NCI-H69 (cell line): ENCODE measurements around the gene FAM151A.
A peak's percentile ranks its signal among the peaks of the same experiment; 100 is the strongest.

Experiments used
- DNase-seq: peaks from one replicate; lab custom pipeline; 2025; lab: John Stamatoyannopoulos, UW

The FAM151A gene

DNA sequence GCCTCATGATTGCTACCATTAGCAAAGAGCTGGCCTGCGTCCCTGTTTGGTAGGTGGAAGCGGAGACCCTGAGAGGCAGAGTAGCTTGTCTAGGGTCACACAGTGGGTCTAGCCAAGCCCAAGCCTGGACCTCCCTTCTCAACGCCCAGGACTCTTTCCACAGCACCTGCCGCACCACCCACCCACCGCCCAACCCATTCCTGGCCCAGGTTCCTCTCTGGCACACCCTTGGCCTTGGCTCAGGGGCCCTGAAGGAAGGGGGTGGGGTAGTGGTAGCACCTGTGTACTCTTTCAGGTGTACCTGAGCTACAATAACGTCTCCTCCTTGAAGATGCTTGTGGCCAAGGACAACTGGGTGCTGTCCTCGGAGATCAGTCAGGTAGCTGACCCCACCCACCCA, 19.3 kb downstream of the FAM151A start:
- no peak for DNase-seq

DNA sequence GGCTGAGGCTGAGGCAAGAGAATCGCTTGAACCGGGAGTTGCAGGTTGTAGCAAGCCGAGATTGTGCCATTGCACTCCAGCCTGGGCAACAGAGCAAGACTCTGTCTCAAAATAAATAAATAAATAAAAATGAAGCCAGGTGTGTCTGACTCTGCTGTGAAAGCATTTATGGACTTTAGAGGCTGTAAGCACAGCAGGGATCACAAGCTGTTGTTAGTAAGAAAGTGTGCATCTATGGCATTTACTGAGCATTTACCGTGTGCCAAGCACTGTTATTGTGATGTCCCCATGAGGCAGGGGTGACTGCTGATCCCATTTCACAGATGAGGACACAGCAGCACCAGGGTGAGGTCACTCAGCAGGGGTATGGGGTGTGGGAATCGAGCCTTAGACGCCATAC, 20.1 kb downstream of the FAM151A start:
- DNase-seq: no peak

DNA sequence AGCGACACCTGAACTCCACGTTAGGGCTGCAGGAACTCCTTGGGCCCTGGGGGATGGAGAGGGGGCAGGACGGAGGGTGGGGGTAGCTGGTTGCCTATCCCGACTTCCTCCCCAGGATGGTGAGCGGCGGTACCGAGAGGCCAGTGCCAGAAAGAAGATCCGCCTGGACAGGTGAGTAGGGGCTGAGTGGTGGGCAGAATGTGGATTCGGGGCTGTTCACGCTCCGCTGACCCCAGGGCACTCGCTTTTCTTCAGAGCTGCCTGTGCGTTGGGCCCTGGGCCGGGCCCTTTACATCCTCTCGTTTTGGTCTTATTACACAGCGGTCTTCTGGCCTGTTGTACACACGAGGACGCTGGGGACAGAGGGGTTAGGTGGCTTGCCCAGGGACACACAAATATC, 20.8 kb downstream of the FAM151A start:
- no peak for DNase-seq

DNA sequence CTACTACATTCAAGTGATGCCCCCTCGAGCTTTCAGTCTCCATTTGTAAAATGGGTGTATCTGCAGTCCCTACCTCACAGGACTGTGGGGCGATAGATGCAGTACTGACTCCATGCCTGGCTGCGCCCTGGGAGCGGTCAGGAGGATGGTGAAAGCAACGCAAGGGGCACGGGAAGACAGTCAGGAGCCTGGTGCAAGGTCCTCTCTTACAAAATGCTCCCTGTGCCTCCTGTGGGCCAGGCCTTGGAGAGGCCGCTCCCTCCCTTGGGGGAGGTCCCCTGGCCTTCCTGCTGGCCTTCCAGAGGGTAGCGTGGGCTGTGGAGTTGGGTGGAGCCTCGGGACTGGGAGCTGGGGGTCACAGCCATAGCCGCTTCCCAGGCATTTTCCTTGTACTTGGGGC, 21.6 kb downstream of the FAM151A start:
- DNase-seq: no peak

DNA sequence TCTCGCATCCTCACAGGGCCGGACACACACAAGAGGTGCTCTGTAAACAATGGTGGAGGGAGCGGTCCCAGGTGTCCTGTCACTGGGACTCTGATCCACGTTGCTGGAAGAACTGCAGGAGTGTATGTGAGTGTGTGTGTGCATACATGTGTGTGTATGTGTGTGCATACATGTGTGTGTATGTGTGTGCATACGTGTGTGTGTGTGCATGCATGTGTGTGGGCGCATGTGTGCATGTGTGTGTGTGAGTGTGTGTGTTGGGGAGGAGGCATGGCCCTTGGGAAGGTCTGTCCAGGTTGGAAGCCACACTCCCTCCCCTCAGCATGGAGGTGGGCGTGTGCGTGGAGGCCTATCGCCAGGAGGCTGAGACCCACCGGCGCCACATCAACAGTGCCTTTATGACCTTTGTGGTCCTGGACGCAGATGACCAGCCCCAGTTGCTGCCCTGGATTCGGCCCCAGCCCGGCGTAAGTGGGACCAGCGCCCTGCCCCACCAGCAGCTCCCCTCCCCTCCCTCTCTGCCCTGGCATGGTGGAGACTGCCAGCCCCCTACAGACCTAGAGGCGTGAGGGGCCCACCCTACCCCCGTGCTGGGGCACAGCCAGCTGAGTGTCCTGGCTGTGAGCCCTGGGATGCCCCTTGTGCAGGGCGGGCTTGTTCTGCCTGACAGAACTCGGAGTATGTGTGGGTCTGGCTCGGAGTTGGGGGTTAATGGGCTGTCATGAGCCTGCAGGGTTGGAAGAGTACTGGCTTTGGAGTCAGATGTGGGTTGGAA, 22.2 kb downstream of the FAM151A start:
- no peak for DNase-seq

DNA sequence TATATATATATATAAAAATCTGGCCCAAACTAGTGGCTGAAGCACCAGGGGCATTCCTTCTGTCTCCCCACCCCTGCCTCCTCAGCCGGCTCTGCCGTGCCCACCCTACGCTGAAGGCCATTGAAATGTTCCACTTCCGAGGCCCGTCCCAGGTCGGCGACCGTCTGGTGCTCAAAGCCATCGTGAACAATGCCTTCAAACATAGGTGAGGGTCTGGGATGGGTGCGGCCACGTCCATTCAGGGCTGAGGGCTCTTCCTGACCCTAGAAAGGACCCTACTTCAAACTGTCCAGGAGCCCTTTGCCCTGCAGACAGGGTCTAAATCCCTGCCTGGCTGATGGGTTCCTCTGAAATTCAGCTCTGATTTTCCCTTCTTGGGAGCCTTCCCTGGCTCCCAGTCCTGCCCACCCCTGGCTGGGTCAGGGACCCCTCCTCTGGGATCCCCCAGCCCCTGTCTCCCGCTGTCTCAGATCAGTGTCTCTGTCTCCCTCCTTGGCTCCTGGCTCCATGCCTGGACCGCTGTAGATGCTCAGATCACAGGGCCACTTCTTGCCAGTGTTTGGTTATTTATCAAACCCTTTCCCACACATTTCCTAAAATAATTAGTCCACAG, 24.0 kb downstream of the FAM151A start:
- no peak for DNase-seq

DNA sequence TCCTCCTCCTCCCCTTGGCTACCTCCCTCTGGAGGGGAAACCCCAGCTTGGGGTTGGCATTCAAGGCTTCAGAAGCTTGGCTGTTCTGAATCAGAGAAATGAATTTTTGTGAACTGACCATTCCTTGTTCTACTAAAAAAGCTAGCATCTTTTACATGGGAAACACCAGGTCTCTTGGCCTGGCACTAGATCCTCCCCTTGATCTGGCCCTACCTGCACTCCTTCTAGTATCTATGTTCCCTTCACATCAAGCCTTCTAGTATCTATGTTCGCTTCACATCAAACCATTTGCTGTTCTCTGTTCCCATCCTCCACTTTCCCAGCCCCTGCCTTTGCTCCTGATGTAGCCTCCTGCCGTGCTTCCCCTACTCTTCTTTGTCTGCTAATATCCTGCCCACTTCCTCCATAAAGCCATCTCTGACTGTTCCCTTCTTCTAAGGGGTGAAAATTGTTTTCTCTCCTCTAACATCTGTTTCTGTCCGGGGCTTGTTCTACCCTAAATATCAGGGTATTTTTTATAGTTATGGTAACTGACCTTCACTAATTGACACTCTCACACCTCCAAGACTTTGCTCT, 25.8 kb downstream of the FAM151A start:
- peak; percentile 18 for DNase-seq

DNA sequence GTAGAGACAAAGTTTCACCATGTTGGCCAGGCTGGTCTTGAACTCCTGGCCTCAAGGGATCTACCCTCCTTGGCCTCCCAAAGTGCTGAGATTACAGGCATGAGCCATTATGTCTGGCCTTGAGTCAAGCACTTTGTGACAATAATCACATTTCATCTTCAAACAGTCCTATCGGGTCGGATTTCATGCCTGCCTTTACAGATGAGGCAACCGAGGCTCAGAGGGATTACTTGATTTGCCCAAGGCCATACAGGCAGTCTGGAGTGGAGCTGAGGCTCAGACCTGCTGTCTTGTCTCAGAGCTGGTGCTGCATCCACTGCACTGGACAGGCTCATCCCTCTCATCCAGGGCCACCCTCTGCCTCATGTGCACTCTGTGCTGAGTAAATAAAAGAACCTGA, 26.6 kb downstream of the FAM151A start:
- DNase-seq: peak; percentile 13

DNA sequence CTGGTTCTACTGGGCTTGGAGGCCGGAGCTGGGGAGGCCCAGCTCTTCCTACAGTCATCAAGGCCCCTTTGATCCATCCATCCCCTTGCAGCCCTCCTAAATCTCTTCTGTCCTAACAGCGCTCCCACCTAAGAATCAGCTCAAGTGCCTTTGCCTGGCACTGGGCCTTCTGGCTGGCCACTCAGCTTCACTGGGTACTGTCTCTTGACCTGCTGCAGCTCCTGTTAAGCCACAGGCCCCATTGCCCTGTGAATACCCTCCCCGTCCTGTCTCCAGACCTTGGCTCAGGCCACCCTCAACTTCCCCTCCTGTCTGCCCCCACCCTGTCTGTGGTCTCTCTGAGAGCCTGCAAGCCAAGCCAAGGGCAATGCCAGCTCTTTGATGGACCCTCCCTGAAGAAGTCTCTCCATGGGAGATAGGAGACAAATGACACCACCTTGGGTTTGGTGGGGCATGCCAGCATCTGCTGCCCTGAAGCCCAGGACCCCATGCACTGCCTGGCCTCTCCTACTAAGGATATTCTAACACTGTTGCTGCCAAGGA, 27.3 kb downstream of the FAM151A start:
- DNase-seq: no peak

DNA sequence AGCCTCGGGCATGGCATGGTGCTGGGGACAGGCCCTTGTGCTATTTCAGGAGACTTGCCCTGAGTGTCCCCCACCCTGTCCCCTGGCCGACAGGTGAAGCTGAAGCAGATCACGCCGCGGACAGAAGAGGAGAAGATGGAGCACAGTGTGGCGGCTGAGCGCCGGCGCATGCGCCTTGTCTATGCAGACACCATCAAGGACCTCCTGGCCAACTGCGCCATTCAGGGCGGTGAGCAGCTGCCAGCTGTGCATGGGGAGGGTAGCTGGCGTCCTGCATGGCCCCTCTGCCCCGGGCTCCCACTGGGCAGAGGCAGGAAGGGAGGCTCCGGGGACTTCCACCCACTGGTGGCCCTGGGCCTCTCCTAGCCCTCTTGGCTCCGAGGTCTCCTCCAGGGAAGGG, 28.9 kb downstream of the FAM151A start:
- DNase-seq: no peak

DNA sequence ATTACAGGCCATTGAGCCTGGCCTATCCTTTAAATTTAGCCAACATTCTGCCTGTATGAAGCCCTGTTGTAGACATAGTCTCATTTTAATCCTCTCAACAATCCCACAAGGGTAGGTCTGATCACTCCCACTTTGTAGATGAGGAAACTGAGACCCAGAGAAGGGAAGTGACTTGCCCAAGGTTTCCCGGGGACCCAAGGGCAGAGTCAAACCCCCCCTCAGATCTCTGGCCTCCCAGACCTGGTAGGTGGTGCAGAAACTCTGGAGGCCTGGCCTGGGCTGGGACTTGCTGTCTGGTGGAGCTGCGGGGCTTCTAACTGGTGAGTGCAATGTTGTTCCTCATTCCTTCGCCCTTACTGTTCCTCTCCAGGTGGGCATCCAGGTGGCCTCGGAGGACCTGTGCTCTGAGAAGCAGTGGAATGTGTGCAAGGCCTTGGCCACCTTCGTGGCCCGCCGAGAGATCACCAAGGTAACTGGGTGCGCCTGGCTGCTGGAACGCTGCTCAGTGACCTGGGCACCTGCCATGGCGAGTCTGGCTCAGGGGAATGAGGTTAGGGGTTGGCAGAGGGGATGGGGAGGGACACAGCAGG, 29.7 kb downstream of the FAM151A start:
- DNase-seq: no peak

DNA sequence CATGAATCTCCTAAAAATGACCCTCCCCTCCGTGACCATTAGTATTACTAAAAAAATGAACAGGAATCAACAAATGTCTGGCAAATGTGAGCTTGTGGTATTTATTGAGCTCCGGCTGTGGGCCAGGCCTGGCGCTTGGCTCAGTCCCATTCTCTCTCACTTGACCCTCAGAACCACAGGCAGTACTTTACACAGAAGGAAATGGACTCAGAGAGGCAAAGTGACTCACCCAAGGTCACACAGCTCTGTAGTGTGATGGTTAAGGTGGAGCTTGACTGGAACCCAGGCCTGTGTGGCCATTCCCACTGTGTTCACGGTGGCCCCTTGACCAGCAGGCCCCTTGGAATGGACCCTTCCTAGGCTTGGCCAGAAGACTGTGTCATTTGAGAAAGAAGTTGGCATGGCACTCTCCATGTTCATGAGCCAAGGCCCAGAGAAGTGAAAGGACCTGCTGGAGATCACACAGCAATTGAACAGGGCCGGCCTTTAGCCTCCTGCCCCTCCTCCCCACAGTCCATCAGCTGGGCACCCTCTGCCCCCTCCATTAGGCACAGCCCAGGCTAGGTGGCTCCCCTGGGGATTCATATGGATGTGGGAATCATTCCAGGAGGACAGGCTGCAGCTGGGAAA, 32.1 kb downstream of the FAM151A start:
- DNase-seq: peak; percentile 7

DNA sequence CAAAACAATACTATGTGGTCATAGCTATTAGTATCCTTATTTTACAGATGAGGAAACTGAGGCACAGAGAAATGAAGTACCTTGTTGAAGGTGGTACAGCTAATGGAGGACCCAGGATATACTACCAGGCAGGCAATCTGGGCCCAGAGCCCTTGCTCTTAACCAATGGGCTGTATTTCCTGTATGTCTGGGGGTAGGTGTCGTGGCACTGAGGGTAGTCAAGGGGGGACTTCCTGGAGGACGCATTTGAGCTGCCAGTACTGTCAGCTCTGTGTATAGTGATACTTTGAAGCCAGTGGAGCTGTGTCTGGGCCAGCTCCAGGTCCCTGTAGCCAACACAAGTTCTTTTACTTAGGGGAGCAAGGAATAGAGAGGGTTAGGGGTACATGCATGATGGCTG, 34.9 kb downstream of the FAM151A start:
- DNase-seq: no peak

DNA sequence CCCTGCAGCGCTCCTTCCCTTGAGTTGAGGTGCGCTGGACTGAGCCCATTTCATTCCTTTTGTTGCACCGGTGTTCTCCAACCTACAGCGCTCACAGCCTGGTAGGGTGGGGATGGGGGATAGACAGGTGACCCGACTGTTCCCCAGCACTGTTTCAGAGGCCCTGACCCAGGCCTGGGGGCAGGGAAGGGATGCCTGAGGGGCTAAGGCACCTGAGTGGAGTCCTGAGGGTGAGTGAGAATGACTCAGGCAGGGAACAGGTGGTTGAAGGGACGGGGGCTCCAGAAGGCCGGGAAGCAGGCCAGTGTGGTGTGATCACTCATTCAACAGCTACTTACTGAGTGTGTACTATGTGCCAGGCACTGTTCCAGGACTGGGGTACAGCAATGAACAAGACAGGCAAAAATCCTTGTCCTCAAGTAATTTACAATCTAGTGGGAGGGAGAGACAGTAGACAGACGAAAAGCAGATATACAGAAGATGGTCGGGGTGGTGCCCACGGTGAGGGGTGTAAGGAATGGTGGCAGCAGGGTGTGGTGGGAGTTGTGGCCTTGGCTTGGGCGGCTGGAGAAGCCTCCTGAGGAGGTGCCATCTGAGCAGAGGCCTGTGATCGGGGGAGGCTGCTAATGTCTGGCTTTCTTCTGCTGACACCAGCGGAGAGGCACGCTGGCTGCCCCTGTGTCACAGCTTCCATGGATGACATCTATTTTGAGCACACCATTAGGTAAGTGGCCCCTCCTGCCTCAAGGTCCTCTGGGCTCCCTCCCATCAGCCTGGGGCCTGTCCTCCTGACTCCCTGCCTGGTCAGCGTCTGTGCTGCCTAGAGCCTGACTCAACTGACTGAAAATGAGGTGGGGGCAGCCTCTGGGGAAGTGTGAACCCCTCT, 37.9 kb downstream of the FAM151A start:
- no peak for DNase-seq

DNA sequence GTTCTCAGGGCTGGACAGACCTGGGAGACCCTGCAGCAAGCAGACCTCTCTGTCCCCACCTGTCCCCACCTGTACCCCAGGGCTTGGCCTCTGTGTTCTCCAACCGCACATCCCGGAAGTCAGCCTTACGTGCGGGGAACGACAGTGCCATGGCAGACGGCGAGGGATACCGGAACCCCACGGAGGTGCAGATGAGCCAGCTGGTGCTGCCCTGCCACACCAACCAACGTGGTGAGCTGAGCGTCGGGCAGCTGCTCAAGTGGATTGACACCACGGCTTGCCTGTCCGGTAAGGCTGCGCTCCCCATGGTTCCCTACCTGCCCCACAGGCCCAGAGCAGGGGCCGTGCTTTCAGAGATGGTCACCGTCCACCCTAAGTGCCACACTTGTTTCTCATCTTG, 38.8 kb downstream of the FAM151A start:
- no peak for DNase-seq

DNA sequence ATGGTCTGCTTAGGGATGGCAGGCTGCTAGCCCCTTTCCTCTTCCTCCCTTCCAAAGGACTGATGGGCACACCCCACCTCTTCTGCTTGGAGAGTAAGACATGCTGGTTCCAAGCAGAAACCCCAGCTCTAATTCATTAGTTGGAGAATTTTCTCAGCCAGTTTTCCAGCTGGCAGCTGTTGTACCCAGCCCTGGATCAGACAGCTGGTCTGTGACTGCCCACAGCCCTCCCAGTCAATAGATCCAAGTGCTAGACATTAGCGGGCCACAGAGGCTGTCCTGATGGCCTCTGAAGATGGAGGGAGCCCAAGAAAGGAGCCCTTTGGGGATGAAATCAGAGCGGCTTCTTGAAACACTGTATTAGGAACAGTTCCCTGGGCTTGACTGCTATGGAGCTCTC, 39.5 kb downstream of the FAM151A start:
- DNase-seq: peak; percentile 16

DNA sequence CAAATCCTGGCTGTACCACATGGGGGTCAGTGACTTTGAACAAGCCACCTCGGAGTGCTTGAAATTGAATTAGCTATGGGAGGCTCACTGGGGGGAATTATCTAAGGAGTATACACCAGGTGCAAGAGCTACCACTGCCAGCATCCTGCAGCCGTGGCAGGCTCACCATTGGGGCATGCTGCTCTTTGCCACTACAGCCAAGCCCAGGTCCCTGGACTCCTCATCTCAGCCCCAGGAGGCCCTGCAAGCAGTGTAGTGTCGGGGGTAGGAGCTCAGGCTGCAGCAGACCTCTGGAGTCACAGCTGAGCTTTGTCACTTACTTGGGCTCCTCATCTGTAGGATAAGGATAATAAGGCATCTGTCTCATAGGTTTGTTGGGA, 40.0 kb downstream of the FAM151A start:
- DNase-seq: no peak

DNA sequence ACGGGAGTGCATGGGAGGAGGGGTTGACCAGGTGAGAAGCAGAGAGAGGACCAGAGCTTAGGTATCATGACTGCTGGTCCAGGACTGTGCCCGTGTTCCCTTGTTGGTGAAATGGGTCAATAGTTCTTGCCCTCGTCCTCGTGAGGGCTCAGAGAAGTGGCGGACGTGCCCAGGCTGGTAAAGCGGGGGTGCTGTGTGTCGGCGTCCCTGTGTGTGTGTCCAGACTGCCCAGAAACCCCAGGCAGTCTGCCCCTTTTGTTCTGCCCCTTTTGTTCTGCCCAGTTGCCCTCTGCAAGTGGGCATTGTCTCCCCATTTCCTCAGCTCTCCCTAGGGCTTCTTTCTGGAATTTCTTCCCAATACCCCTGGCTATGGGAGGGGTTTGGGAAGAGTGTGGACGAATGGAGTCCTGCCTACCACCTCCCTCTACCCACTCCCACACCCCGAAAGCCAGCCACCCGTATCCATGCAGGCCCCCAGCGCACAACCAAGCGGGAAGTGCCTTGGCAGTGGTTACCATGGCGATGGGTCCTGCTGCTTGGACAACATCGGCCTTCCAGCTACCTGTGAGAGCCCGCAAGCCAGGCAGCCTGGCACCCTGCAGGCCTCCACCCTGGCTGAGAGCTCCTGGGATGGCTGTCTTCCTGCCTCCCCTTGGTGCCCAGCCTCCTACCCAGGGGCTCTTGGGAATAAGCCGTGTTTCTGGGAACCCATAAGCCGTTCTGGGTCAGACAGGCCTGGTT, 40.6 kb downstream of the FAM151A start:
- DNase-seq: peak; percentile 85

DNA sequence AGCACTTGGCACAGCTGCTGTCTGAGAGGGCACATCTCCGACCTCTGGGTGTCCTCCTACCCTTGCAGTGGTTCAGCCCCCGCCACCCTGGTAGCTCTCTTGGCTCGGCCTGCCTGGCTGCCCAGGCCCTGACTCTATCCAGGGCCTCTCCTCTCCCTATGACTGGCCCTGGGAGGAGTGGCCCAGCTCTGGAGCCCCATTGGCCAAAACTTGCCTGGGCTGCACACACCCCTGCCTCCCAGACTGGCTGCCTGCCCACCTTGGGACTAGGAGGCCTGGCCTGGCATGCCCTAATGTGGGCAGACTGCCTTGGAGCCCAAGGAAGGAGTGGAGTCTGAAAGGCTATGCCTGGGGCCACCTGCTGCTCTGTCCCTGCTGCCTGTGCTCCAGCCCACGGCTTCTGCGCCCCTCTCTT, 41.7 kb downstream of the FAM151A start:
- peak; percentile 80 for DNase-seq

DNA sequence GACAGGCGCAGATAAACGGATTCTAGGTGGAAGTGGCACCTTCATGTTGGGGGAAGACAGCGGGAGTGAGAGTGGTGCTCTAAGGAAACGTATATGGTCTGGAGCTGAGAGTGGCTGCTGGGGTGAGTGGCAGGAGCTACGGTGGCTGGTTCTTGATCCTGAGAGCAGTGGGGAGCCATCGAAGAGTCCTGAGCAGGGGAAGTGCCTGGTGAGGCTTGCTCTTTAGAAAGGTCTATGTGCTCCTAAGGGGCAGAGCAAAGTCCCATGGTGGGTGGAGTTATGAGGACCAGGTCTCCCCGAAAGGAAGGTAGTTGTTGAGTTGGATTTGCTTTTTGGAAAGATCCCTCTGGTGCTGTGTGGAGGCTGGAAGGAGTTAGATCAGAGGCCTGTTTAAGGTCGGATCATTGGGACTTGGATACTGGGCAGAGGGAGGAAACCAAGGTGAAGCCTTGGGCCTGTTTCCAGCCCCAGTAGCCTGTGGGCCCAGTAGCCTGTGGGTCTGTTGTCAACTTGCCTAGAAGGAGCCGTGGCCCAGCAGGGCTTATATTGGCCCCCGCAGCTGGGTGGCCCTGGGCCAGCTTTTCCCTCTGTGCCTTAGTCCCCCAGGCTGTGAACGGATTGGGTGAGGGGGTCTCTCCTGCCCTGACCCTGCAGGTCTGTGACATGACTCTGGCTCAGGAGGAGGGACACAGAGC, 42.3 kb downstream of the FAM151A start:
- no peak for DNase-seq
